K562 (cell line): ENCODE data around the gene YIPF4. TPM values are rescaled to one million over a fixed set of nuclear protein-coding genes. Genes with fewer than 3 reads are reported as not detected.
A peak's percentile ranks its signal among the peaks of the same experiment; 100 is the strongest.

Experiments
- ELF1 ChIP-seq: fragments of 200-800 bp; sonication (Bioruptor generic); IDR thresholded peaks from 2 replicates; pipeline ENCODE4 v1.6.1; 2016; ENCODE audit warnings: missing genetic modification characterization, missing compliant biosample characterization
- MED1 ChIP-seq: sonication (generic); formaldehyde crosslinking; IDR thresholded peaks from 2 replicates; pipeline ENCODE4 v1.8.1; 2023; ENCODE audit warnings: missing genetic modification reagents, borderline replicate concordance
- PCBP1 ChIP-seq: fragments of 200-400 bp; formaldehyde crosslinking; IDR thresholded peaks from 2 replicates; pipeline ENCODE4 v1.6.1; 2018; ENCODE audit warnings: mild to moderate bottlenecking, low read depth, low read length; ENCODE audit not compliant: poor library complexity, severe bottlenecking
- PHF20 ChIP-seq: fragments of 450-650 bp; IDR thresholded peaks from 2 replicates; pipeline ENCODE4 v1.6.1; 2018; ENCODE audit not compliant: partially characterized antibody
- RBM25 ChIP-seq: fragments of 200-400 bp; formaldehyde crosslinking; IDR thresholded peaks from 2 replicates; pipeline ENCODE4 v1.6.1; 2018; ENCODE audit warnings: low read length, low read depth, moderate library complexity; ENCODE audit not compliant: severe bottlenecking
- ZBED1 ChIP-seq: IDR thresholded peaks from 2 replicates; pipeline ENCODE4 v1.6.1; 2014
- ZBTB7A ChIP-seq: IDR thresholded peaks from 2 replicates; pipeline ENCODE4 v1.6.1; 2011; ENCODE audit warnings: low read depth, mild to moderate bottlenecking, low read length, moderate library complexity, borderline replicate concordance; ENCODE audit not compliant: control insufficient read depth
- ZNF347 ChIP-seq: fragments of 450-650 bp; formaldehyde crosslinking; IDR thresholded peaks from 2 replicates; pipeline ENCODE4 v1.4.0; 2020; ENCODE audit warnings: low read depth, mild to moderate bottlenecking, moderate library complexity
- ZNF507 ChIP-seq: conservative IDR thresholded peaks from 2 replicates; pipeline ENCODE4 v1.6.1; 2017; ENCODE audit warnings: missing genetic modification characterization, missing compliant biosample characterization
- ZNF77 ChIP-seq: fragments of 250-450 bp; sonication (Bioruptor Pico); IDR thresholded peaks from 2 replicates; pipeline ENCODE4 v1.5.0; 2020
- ZSCAN32 ChIP-seq: fragments of 450-650 bp; formaldehyde crosslinking; IDR thresholded peaks from 2 replicates; pipeline ENCODE4 v1.4.0; 2020; ENCODE audit warnings: mild to moderate bottlenecking, moderate library complexity
- polyA plus RNA-seq, 8 experiments: library from polyadenylated mRNA; depleted of rRNA in 4 of 8; stranded (reverse) in 5 of 8; unstranded in 3 of 8; fragments of >200 nt; fragmentation: Nextera tagmentation in 2 of 8; fragmentation: Illumina TruSeq in 1 of 8; extraction: Ambion mirVana in 2 of 8; extraction: Trizol in 1 of 8; gene quantifications; 2 replicates each; pipeline versions ENCODE4 v1.2.1 to v1.2.3, GENCODE V29; 2011 to 2014; ENCODE audit warnings: inconsistent platforms in 1 of 8, missing spikeins in 1 of 8
- total RNA-seq, 7 experiments: library from RNA; depleted of rRNA in 6 of 7; stranded (reverse); fragments of >200 nt in 6 of 7; fragmentation: Illumina TruSeq in 2 of 7; extraction: Trizol in 2 of 7; gene quantifications; 2 replicates each; pipeline versions ENCODE4 v1.2.1 to v1.2.3, GENCODE V29; 2011 to 2021; ENCODE audit warnings: low replicate concordance in 1 of 7
- TF ChIP-seq, protein P1 (sequence below): sonication (generic); formaldehyde crosslinking; IDR thresholded peaks from 2 replicates; pipeline ENCODE4 v1.8.0; 2022; ENCODE audit warnings: mild to moderate bottlenecking, missing genetic modification reagents
- TF ChIP-seq, protein P2 (sequence below): fragments of 250-450 bp; sonication (Bioruptor Pico); IDR thresholded peaks from 2 replicates; pipeline ENCODE4 v1.5.0; 2021; ENCODE audit warnings: mild to moderate bottlenecking, moderate library complexity
- TF ChIP-seq, protein P3 (sequence below): sonication (generic); formaldehyde crosslinking; IDR thresholded peaks from 2 replicates; pipeline ENCODE4 v1.9.0; 2022; ENCODE audit warnings: mild to moderate bottlenecking, missing genetic modification reagents
- TF ChIP-seq, protein P4 (sequence below): sonication (generic); formaldehyde crosslinking; IDR thresholded peaks from 2 replicates; pipeline ENCODE4 v1.8.1; 2023; ENCODE audit warnings: mild to moderate bottlenecking, missing genetic modification reagents
- TF ChIP-seq, protein P5 (sequence below): fragments of 450-650 bp; IDR thresholded peaks from 2 replicates; pipeline ENCODE4 v1.6.1; 2016; ENCODE audit warnings: low read depth, mild to moderate bottlenecking, moderate library complexity

YIPF4 gene
- total and polyA plus RNA-seq, 9 of the 15 experiments (the other 6 are each of a cell fraction or from before 2014, with no cell fraction given), result 4.9 to 46.9 (median 17.5) TPM

DNA sequence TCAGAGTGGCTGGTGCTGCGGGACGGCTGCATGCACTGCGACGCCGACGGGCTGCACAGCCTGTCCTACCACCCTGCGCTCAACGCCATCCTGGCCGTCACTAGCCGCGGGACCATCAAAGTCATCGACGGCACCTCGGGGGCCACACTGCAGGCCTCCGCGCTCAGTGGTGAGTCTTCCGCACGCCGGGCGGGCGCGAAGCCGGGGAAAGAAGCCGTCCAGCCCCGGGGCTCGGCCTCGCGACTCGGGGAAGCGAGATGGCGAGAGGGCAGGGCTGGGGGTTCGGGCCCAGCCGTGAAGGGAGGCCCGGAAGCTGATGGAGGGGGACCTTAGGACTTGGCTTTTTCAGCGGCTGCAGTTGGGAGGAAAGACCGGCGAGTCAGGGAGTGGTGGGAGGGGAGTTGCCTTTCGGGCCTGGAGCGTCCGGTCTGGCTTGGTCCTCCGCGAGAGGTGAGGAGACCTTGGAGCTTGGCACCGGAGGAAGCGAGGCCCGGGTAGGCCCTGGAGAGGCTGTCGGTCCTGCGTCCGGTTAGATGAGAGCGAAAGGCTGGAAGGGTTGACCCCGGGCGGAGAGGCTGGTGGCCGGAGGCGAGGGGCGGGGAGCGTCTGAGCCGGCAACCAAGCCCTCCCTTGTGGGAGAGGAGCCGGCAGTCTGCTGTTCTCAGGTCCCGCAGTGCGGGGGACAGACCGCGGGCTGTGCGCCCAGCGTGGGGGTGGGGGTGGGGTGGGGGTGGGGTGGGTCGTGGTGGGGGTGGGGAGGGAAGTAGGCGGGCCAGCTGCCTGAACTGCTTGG is 79.8 kb downstream of the YIPF4 start (continued):
- TF ChIP-seq, protein P1, sequence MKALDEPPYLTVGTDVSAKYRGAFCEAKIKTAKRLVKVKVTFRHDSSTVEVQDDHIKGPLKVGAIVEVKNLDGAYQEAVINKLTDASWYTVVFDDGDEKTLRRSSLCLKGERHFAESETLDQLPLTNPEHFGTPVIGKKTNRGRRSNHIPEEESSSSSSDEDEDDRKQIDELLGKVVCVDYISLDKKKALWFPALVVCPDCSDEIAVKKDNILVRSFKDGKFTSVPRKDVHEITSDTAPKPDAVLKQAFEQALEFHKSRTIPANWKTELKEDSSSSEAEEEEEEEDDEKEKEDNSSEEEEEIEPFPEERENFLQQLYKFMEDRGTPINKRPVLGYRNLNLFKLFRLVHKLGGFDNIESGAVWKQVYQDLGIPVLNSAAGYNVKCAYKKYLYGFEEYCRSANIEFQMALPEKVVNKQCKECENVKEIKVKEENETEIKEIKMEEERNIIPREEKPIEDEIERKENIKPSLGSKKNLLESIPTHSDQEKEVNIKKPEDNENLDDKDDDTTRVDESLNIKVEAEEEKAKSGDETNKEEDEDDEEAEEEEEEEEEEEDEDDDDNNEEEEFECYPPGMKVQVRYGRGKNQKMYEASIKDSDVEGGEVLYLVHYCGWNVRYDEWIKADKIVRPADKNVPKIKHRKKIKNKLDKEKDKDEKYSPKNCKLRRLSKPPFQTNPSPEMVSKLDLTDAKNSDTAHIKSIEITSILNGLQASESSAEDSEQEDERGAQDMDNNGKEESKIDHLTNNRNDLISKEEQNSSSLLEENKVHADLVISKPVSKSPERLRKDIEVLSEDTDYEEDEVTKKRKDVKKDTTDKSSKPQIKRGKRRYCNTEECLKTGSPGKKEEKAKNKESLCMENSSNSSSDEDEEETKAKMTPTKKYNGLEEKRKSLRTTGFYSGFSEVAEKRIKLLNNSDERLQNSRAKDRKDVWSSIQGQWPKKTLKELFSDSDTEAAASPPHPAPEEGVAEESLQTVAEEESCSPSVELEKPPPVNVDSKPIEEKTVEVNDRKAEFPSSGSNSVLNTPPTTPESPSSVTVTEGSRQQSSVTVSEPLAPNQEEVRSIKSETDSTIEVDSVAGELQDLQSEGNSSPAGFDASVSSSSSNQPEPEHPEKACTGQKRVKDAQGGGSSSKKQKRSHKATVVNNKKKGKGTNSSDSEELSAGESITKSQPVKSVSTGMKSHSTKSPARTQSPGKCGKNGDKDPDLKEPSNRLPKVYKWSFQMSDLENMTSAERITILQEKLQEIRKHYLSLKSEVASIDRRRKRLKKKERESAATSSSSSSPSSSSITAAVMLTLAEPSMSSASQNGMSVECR (CRISPR knock-in tag), result peak; percentile 59
- no peak for TF ChIP-seq ZNF507 (tag)
- no peak for TF ChIP-seq ZBED1
- TF ChIP-seq ZBTB7A, result peak; percentile 37; the same call in 1 of the 2 replicates
- no peak for TF ChIP-seq ELF1 (tag)
- TF ChIP-seq MED1 (CRISPR knock-in tag), result no peak
- TF ChIP-seq, protein P2, sequence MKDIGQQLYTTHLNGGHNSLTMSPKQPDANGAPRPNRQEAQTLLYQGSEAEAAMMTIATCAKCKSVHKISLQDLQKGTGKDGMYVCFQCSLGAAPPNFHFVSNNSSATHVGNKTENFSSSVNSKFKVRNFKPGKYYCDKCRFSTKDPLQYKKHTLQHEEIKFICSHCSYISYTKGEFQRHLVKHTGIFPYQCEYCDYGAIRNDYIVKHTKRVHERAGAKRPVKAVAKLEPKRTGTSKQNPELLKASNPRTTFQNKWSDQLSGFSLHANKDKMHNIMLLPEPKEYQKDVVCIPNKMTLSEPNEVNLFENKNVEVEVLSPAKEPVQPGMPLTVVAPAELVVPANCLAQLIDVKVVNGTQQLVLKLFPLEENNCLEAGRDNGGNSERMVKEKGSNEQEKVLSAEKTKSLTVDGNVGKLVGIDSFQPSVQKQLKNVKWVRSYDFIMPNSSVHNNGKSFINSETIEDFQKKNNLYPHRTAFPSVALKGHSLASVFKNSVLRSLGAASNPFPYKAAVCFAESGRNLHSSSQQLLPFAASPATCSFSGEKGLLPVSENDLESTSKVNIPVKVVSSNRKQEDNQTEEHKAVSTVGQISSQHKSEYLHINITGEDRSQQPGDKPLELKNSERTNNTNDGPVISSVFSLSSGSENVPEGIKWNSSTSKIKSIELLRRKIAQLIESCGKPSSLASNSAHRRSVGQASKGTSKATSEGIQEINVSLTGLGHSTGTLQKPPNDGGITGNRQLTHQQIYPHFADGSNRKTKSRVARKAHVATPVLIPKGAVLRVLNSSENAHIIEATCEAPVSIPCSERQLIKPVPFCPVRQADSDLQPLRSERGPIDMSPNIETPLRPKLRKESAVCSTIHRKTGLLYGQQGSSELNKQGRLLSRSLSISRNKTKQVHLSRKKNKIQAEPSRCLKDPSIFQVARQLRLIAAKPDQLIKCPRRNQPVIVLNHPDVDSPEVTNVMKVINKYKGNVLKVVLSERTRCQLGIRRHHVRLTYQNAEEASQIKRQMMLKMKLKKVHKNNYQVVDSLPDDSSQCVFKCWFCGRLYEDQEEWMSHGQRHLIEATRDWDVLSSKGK (CRISPR knock-in tag), result no peak
- TF ChIP-seq ZSCAN32 (CRISPR knock-in tag), result 0 out of 2 replicates have a peak, but pooled peaks have one; percentile 37
- TF ChIP-seq, protein P3, sequence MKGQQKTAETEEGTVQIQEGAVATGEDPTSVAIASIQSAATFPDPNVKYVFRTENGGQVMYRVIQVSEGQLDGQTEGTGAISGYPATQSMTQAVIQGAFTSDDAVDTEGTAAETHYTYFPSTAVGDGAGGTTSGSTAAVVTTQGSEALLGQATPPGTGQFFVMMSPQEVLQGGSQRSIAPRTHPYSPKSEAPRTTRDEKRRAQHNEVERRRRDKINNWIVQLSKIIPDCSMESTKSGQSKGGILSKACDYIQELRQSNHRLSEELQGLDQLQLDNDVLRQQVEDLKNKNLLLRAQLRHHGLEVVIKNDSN (CRISPR knock-in tag), result 0 out of 2 replicates have a peak, but pooled peaks have one; percentile 34
- no peak for TF ChIP-seq RBM25
- TF ChIP-seq ZNF77 (CRISPR knock-in tag), result no peak
- TF ChIP-seq, protein P4, sequence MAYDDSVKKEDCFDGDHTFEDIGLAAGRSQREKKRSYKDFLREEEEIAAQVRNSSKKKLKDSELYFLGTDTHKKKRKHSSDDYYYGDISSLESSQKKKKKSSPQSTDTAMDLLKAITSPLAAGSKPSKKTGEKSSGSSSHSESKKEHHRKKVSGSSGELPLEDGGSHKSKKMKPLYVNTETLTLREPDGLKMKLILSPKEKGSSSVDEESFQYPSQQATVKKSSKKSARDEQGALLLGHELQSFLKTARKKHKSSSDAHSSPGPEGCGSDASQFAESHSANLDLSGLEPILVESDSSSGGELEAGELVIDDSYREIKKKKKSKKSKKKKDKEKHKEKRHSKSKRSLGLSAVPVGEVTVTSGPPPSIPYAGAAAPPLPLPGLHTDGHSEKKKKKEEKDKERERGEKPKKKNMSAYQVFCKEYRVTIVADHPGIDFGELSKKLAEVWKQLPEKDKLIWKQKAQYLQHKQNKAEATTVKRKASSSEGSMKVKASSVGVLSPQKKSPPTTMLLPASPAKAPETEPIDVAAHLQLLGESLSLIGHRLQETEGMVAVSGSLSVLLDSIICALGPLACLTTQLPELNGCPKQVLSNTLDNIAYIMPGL (CRISPR knock-in tag), result 0 out of 2 replicates have a peak, but pooled peaks have one; percentile 14
- no peak for TF ChIP-seq ZNF347 (CRISPR knock-in tag)
- no peak for TF ChIP-seq PHF20
- TF ChIP-seq, protein P5, sequence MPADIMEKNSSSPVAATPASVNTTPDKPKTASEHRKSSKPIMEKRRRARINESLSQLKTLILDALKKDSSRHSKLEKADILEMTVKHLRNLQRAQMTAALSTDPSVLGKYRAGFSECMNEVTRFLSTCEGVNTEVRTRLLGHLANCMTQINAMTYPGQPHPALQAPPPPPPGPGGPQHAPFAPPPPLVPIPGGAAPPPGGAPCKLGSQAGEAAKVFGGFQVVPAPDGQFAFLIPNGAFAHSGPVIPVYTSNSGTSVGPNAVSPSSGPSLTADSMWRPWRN, result no peak
- no peak for TF ChIP-seq PCBP1
